Adrenal gland (tissue), 12 donors: ENCODE measurements around the gene CDH5. TPM values are rescaled to one million over a fixed set of nuclear protein-coding genes. Genes with fewer than 3 reads are reported as not detected.

Experiments
- DNase-seq, 7 donors: peaks; one replicate each; pipeline ENCODE4 v3.0.0-alpha.2; 2019 to 2020
- H3K27ac ChIP-seq, 5 donors: fragments of 200-600 bp; sonication (generic) in 4 of 5; 1 replicate in 3 of 5; 2 replicates in 2 of 5; pipeline versions ENCODE4 v1.5.1 to v1.8.0; 2016 to 2020; ENCODE audit warnings: mild to moderate bottlenecking in 1 of 5
- H3K27me3 ChIP-seq: fragments of 200-600 bp; 2 replicates; pipeline ENCODE4 v1.8.0; 2021
- H3K36me3 ChIP-seq, 2 donors: fragments of 200-600 bp; replicated peaks in 1 of 2; 1 replicate in 1 of 2; 2 replicates in 1 of 2; pipeline versions ENCODE4 v1.5.1 to v1.8.0; 2018 to 2022
- H3K4me1 ChIP-seq, 2 donors: fragments of 200-600 bp; replicated peaks in 1 of 2; 1 replicate in 1 of 2; 2 replicates in 1 of 2; pipeline versions ENCODE4 v1.5.1 to v1.8.0; 2018 to 2021
- H3K4me3 ChIP-seq, 4 donors: fragments of 200-600 bp; sonication (generic) in 3 of 4; one replicate each; pipeline ENCODE4 v1.5.1; 2016 to 2018
- H3K9me3 ChIP-seq, 3 donors: fragments of 200-600 bp; sonication (generic) in 1 of 3; replicated peaks in 1 of 3; 1 replicate in 2 of 3; 2 replicates in 1 of 3; pipeline versions ENCODE4 v1.5.1 to v1.8.0; 2016 to 2021
- CTCF ChIP-seq, 6 experiments: fragments of 450-650 bp in 4 of 6; fragments of 200-600 bp in 2 of 6; sonication (generic) in 1 of 6; IDR thresholded peaks; 1 replicate in 5 of 6; 2 replicates in 1 of 6; pipeline versions ENCODE4 v1.5.1 to v1.8.0; 2016 to 2021; ENCODE audit warnings: antibody characterized with exemption in 6 of 6, mild to moderate bottlenecking in 2 of 6, moderate library complexity in 1 of 6
- POLR2A ChIP-seq, 2 donors: fragments of 450-650 bp; IDR thresholded peaks; one replicate each; pipeline ENCODE4 v1.6.1; 2017; ENCODE audit warnings: antibody characterized with exemption in 2 of 2, mild to moderate bottlenecking in 2 of 2, moderate library complexity in 1 of 2
- WGBS, 4 donors: extraction: QIAGEN DNeasy Blood & Tissue Kit in 2 of 4; methylation state at CpG; one replicate each; pipeline versions ENCODE4 v1.1.5 to v1.1.7; 2013 to 2017; 5-methylcytosine and 5-hydroxymethylcytosine counted together
- intact Hi-C, 2 donors: fragments of 100-400 bp; cut with DNase I; formaldehyde crosslinking; loops; one replicate each; pipeline versions ENCODE4 v1.14.1 to v1.15.0; 2022 to 2023
- polyA plus RNA-seq, 3 donors: library from polyadenylated mRNA; stranded (reverse); fragments of 200-250 nt in 2 of 3; fragments of 350-450 nt in 1 of 3; fragmentation: Illumina TruSeq in 1 of 3; extraction: RNeasy Lipid Tissue Mini Kit (QIAGEN cat#74804) in 1 of 3; gene quantifications; one replicate each; pipeline ENCODE4 v1.2.3, GENCODE V29; 2013 to 2014
- total RNA-seq, 9 donors: library from RNA; depleted of rRNA in 4 of 9; stranded (reverse); fragments of >200 nt in 4 of 9; fragments of 120-200 nt in 1 of 9; fragmentation: NEBNext Ultra II Directional in 1 of 9; extraction: Animal tissue kit (Norgen Biotek cat#: 25700) in 1 of 9; gene quantifications; one replicate each; pipeline versions ENCODE4 v1.1.0 to v1.2.4, GENCODE V29; 2013 to 2023
- donor health status: healthy with polysubstance abuse.
- donor health status: Bipolar disorder and iron deficiency.
- donor health status: DM: yes; HTN: yes; CAD: no.
- donor health status: DM: no; HTN: no; CAD: no.
- donor health status: DM: no; HTN: no; CAD: no.
- donor health status: DM: yes; HTN: yes; CAD: no.

CDH5 gene
- total and polyA plus RNA-seq, 12 donors = 13.8 to 50.9 (median 28.4) TPM

GRCh38 chr16:66426112-66427035 lies 59.9 kb downstream of the CDH5 start:
- Histone ChIP-seq H3K4me1 (peaks cover 4 to 7% of the 10 kb centered on the region in 2 donors), H3K4me3 (peak overlapping the region in 1 of 4 donors; percentile 45), H3K27me3 (peaks cover 29% of the 10 kb centered on the region), H3K9me3 (no peaks in the 10 kb centered on the region), H3K36me3 (no peaks in the 10 kb centered on the region), H3K27ac (no peak overlapping the region)
- TF ChIP-seq CTCF (IDR thresholded peaks at IDR 0.05) = no peak
- peak in 3 of 7 donors; percentile 8 to 30 (median 22) for DNase-seq
- intact Hi-C loops = no loop called here
- WGBS, 4 donors = 10 to 24% (median 13%) methylated on average over 21 to 56 of the region's 56 CpGs

DNA sequence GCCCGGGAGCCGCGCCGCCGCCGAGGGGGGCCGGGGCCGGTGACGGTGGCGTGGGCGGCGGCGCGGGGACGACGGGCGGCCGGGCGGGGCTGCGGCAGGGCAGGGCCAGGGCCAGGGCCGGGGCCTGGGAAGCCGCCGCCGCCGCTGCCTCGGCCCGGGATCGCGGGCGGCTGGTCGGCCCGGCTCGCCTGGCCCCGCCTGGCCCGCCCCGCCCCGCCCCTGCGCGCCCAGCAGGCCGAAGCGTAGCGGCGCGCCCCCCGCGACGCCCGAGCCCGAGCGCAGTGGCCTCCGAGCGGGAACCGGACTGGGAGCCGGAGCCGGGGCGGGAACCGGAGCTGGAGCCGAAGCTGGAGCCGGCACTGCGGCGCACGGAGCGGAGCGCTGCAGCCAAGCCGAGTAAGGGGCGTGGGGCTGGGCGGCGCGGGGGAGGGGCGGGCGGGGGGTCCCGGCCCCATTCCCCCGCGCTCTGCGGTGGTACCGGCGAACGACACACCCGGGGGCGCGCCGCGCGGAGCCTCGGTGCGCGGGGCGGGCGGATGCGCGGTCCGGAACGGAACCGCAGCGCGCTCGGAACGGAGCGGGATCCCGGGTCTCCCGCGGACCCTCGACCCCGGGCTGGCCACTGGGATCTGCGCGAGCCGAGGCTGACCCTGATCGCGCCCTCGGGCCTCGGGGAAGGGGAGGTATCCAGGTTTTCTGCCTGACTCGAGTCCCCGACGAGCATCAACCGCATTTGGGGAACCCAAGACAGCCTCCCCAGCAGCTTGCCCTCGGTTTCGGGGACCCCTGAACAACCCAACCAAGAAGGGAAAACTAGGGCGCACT lies 60.8 kb downstream of the CDH5 start, which contains the start of gene BEAN1:
TSS of gene BEAN1 (plus strand) at position 260 of the 825 bp plus-strand sequence. CDS start 10,382 bp downstream, outside the sequence.
- Histone ChIP-seq H3K4me3 (peak within 1 kb of the TSS in 1 of 4 donors; percentile 61), H3K4me1 (peaks cover 4 to 7% of the 10 kb centered on the region in 2 donors), H3K27me3 (peaks cover 30% of the 10 kb centered on the region), H3K36me3 (no peaks in the 10 kb centered on the region), H3K9me3 (no peaks in the 10 kb centered on the region), H3K27ac (no peak within 1 kb of the TSS)
- intact Hi-C loops = no loop called here
- 1% methylated on average over 36 to 118 of the region's 118 CpGs; no CpG with 5 or more reads in 1 of the 4 donors for WGBS, 4 donors
- peak in 2 of 7 donors; percentile 17 to 29 for DNase-seq
- no peak for TF ChIP-seq POLR2A (IDR thresholded peaks at IDR 0.05)
- TF ChIP-seq CTCF (IDR thresholded peaks at IDR 0.05) = no peak

- peaks cover 39% of the 10 kb centered on the region for H3K27me3 ChIP-seq
- peak in 1 of 7 donors; percentile 12 for DNase-seq
- no peaks in the 10 kb centered on the region for H3K36me3 ChIP-seq
- H3K4me3 ChIP-seq = peak overlapping the region in 1 of 4 donors; percentile 61
- H3K9me3 ChIP-seq = no peaks in the 10 kb centered on the region
- H3K27ac ChIP-seq = no peak overlapping the region
- intact Hi-C loops = no loop called here
- peaks cover 4 to 7% of the 10 kb centered on the region in 2 donors for H3K4me1 ChIP-seq
- TF ChIP-seq CTCF (IDR thresholded peaks at IDR 0.05) = no peak
- TF ChIP-seq POLR2A (IDR thresholded peaks at IDR 0.05) = no peak
- 6 to 40% (median 23%) methylated on average over 1 to 40 of the region's 40 CpGs for whole genome bisulfite sequencing, 4 donors
Observed at GRCh38 chr16:66427871-66428681, 61.6 kb downstream of the CDH5 start.
